DND-41 (cell line): ENCODE results near the gene PAWR.

Experiments
- EZH2 ChIP-seq: IDR thresholded peaks from 3 replicates; pipeline ENCODE4 v1.6.1; 2012; ENCODE audit warnings: borderline replicate concordance, low read depth, mild to moderate bottlenecking, moderate library complexity, low read length, inconsistent platforms; ENCODE audit not compliant: severe bottlenecking
- TF ChIP-seq, protein P1 (sequence below): IDR thresholded peaks from 2 replicates; pipeline ENCODE4 v1.5.1; 2012; ENCODE audit warnings: borderline replicate concordance, low read length, moderate library complexity, mild to moderate bottlenecking; ENCODE audit not compliant: poor library complexity, severe bottlenecking; ENCODE audit errors: extremely low read depth

- TF ChIP-seq, protein P1, sequence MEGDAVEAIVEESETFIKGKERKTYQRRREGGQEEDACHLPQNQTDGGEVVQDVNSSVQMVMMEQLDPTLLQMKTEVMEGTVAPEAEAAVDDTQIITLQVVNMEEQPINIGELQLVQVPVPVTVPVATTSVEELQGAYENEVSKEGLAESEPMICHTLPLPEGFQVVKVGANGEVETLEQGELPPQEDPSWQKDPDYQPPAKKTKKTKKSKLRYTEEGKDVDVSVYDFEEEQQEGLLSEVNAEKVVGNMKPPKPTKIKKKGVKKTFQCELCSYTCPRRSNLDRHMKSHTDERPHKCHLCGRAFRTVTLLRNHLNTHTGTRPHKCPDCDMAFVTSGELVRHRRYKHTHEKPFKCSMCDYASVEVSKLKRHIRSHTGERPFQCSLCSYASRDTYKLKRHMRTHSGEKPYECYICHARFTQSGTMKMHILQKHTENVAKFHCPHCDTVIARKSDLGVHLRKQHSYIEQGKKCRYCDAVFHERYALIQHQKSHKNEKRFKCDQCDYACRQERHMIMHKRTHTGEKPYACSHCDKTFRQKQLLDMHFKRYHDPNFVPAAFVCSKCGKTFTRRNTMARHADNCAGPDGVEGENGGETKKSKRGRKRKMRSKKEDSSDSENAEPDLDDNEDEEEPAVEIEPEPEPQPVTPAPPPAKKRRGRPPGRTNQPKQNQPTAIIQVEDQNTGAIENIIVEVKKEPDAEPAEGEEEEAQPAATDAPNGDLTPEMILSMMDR, result no peak
- no peak for TF ChIP-seq EZH2
Observed at GRCh38 chr12:79655036-79655435, 35.7 kb downstream of the PAWR start.
